Measurements from ENCODE around the gene SAMD4A. TPM values are rescaled to one million over a fixed set of nuclear protein-coding genes. Genes with fewer than 3 reads are reported as not detected.

Gene SAMD4A
- total RNA-seq, 4 donors from 2014 or later, result 15.3 to 40.2 (median 22.3) TPM

DNA sequence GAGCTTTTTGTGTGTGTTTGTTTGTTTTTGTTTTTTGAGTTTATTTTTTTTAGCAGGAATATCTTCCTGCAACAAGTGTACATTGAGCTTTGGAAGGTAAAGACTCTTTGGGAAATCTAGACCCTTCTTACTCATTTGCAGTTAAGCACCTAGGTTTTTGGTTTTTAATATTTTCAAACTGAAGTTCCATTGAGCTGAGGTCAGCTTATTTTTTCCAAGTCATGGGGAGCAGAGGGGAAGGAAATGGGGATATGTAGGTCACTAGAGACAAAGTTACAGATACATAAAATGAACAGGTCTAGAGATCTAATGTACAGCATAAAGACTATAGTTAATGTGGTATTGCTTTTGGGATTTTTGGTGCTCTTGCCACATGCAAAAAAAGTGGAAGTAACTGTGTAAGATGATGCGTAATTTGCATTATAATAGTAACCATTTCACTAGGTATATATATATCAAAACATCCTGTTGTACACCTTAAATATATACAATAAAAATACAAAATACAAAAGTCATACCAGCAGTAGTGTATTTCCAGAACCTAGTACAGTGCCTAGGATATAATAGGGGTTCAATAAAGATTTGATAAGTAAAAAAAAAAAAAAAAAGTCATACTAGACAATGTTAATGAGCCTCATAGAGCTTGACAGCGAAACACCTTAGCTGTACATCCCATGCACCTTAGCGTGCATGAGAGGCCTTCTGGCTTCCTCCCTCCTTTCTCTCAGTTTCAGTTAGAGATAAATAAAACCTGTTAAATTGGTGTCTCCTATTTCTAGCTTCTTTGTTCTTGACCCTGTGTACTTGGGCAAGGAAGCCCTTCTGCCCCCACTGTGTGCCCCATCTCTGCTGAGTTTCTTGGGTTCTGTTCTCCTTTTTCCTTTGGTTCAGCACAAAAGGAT lies 34.6 kb upstream of the SAMD4A start:
- Histone ChIP-seq H3K27me3 (no peaks in the 10 kb centered on the region), H3K36me3 (no peaks in the 10 kb centered on the region), H3K4me1 (peaks cover 0 to 26% (median 4%) of the 10 kb centered on the region in 4 donors), H3K9me3 (no peaks in the 10 kb centered on the region), H3K27ac (no peak overlapping the region), H3K4me3 (no peak overlapping the region)
- intact Hi-C loops (cut with DNase I; ENCODE audit: low total_unique reads) (no loop called here), in situ Hi-C loops (cut with MboI; ENCODE audit: low pct_ligation_motif_present in 1 of 4, low pct_unique_long_range_greater_than_20kb in 1 of 4, low sequenced_read_pairs in 3 of 4) (no loop called here)
- no peak for TF ChIP-seq POLR2AphosphoS5 (IDR thresholded peaks at IDR 0.05)
- TF ChIP-seq POLR2A (IDR thresholded peaks at IDR 0.05), result no peak
- TF ChIP-seq CTCF (IDR thresholded peaks at IDR 0.05), result no peak
- no peak for TF ChIP-seq EP300 (IDR thresholded peaks at IDR 0.05; ENCODE audit: low read depth)
- DNase-seq, result no peak
- 85 to 92% methylated on average over 3 of the region's 3 CpGs for WGBS, 2 donors (ENCODE audit: low coverage in 1 of 2)

GRCh38 chr14:54533100-54533499 lies 33.8 kb upstream of the SAMD4A start:
- no peak for TF ChIP-seq CTCF (IDR thresholded peaks at IDR 0.05)
- no peak for TF ChIP-seq POLR2A (IDR thresholded peaks at IDR 0.05)
- TF ChIP-seq EP300 (IDR thresholded peaks at IDR 0.05; ENCODE audit: low read depth), result no peak
- no peak for TF ChIP-seq POLR2AphosphoS5 (IDR thresholded peaks at IDR 0.05)
- Histone ChIP-seq H3K4me3 (no peak overlapping the region), H3K27me3 (no peaks in the 10 kb centered on the region), H3K4me1 (peaks cover 0 to 32% (median 4%) of the 10 kb centered on the region in 4 donors), H3K9me3 (no peaks in the 10 kb centered on the region), H3K27ac (no peak overlapping the region), H3K36me3 (peaks cover 0 to 4% (median 0%) of the 10 kb centered on the region in 4 donors)
- 80 to 93% methylated on average over 1 of the region's 1 CpG for WGBS, 2 donors (ENCODE audit: low coverage in 1 of 2)
- DNase-seq, result no peak
- in situ Hi-C loops (cut with MboI; ENCODE audit: low pct_ligation_motif_present in 1 of 4, low pct_unique_long_range_greater_than_20kb in 1 of 4, low sequenced_read_pairs in 3 of 4), result no loop called here
- intact Hi-C loops (cut with DNase I; ENCODE audit: low total_unique reads), result no loop called here

GRCh38 chr14:54535126-54535525 lies 31.8 kb upstream of the SAMD4A start:
- Histone ChIP-seq H3K4me1 (peaks cover 0 to 17% (median 0%) of the 10 kb centered on the region in 4 donors), H3K9me3 (no peaks in the 10 kb centered on the region), H3K4me3 (no peak overlapping the region), H3K36me3 (peaks cover 0 to 10% (median 0%) of the 10 kb centered on the region in 4 donors), H3K27me3 (no peaks in the 10 kb centered on the region), H3K27ac (no peak overlapping the region)
- intact Hi-C loops (cut with DNase I; ENCODE audit: low total_unique reads), result no loop called here
- TF ChIP-seq POLR2AphosphoS5 (IDR thresholded peaks at IDR 0.05) (no peak), EP300 (IDR thresholded peaks at IDR 0.05; ENCODE audit: low read depth) (no peak), POLR2A (IDR thresholded peaks at IDR 0.05) (no peak), CTCF (IDR thresholded peaks at IDR 0.05) (no peak)
- 64% methylated on average over 1 of the region's 1 CpG; no CpG with 5 or more reads in 1 of the 2 donors for WGBS, 2 donors (ENCODE audit: low coverage in 1 of 2)
- DNase-seq, result no peak
- in situ Hi-C loops (cut with MboI; ENCODE audit: low pct_ligation_motif_present in 1 of 4, low pct_unique_long_range_greater_than_20kb in 1 of 4, low sequenced_read_pairs in 3 of 4), result no loop called here

- H3K9me3 ChIP-seq, result no peaks in the 10 kb centered on the region
- DNase-seq, result no peak
- TF ChIP-seq EP300 (IDR thresholded peaks at IDR 0.05; ENCODE audit: low read depth) (no peak), POLR2AphosphoS5 (IDR thresholded peaks at IDR 0.05) (no peak), POLR2A (IDR thresholded peaks at IDR 0.05) (no peak), CTCF (IDR thresholded peaks at IDR 0.05) (no peak)
- peaks cover 0 to 10% (median 0%) of the 10 kb centered on the region in 4 donors for H3K36me3 ChIP-seq
- H3K4me3 ChIP-seq, result no peak overlapping the region
- in situ Hi-C loops (cut with MboI; ENCODE audit: low pct_ligation_motif_present in 1 of 4, low pct_unique_long_range_greater_than_20kb in 1 of 4, low sequenced_read_pairs in 3 of 4), result no loop called here
- no peak overlapping the region for H3K27ac ChIP-seq
- intact Hi-C loops (cut with DNase I; ENCODE audit: low total_unique reads), result no loop called here
- H3K4me1 ChIP-seq, result peaks cover 0 to 16% (median 0%) of the 10 kb centered on the region in 4 donors
- H3K27me3 ChIP-seq, result no peaks in the 10 kb centered on the region
- WGBS, 2 donors (ENCODE audit: low coverage in 1 of 2), result 43 to 54% methylated on average over 2 of the region's 2 CpGs
Observed at GRCh38 chr14:54535646-54536045, 31.3 kb upstream of the SAMD4A start.

Measured in transverse colon (tissue), 4 donors.